HG03064 (cell line): ENCODE measurements around the gene TEAD1.

Source experiments
- ATAC-seq: cut with Tn5 transposase; IDR thresholded peaks from one replicate; pipeline ENCODE4 v1.9.1; 2021; ENCODE audit warnings: low read depth; ENCODE audit not compliant: unreplicated experiment

The TEAD1 gene

GRCh38 chr11:12803086-12803826 is 129.0 kb downstream of the TEAD1 start:
- ATAC-seq, result no peak

DNA sequence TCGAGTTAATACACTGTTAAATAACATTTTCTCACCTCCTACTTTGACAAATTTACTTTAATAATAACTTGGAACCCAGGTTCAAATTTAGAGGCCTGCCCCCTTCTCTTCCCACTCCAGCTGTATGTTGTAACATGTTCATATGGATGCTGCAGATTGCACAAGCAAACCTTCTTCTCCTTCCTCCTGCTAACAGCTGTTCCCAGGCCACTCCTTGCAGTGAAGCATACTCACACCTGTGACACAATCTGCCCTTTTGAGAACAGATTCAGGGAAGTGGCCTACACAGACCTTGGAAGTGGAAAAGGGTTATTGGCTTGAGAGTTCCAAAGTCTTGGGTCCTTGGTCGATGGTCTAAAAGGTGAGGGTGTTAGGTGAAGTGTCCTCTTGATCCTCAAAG is 131.9 kb downstream of the TEAD1 start:
- no peak for ATAC-seq

GRCh38 chr11:12807621-12808020 is 133.4 kb downstream of the TEAD1 start:
- no peak for ATAC-seq

- ATAC-seq, result no peak
Measured at GRCh38 chr11:12808519-12808918, 134.3 kb downstream of the TEAD1 start.

- ATAC-seq, result no peak
Measured at GRCh38 chr11:12809364-12809763, 135.1 kb downstream of the TEAD1 start.

DNA sequence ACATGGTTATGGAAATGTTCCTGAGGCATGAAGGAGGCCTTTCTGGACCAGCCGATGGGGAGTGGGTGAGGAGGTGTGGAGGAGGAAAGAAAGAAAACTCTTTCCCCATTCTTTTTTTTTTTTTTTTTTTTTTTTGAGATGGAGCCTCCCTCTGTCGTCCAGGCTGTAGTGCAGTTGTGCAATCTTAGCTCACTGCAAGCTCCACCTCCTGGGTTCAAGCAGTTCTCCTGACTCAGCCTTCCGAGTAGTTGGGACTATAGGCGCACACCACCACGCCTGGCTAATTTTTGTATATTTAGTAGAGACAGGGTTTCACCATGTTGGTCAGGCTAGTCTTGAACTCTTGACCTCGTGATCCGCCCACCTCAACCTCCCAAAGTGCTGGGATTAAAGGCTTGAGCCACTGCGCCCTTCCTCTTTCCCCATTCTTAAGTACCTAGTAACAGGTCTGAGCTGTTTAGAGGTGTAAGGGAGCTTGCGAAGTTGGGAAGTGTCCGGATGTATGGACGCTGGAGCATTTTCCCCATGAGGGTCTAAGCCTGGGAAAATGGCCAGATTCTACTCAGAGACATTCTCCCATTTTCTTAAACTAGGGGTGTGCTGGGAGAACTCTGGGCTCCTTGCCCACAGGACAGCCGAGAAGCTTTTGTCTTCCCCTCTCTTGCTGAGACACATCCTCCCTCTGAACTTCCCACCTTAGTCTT is 135.8 kb downstream of the TEAD1 start:
- ATAC-seq, result no peak

GRCh38 chr11:12810568-12810894 is 136.3 kb downstream of the TEAD1 start:
- ATAC-seq, result no peak

DNA sequence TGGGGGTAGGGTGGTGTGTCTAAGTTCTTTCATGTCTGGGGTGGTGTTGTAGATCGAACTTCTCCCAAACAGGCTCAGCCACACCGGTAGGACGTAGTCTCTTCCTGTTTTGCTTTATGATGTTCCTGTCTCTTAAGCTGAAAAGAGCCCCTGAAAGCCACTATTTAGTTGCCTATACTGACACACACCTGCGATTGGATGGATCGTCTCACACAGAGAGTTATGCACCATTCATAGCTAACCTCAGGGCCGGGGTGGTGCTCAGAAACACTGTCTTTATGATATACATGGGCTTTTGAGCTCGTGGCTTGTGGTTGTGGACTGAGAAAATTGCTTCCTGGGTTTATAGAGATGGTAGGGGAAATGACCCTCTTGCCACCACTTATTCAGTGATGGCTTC is 137.6 kb downstream of the TEAD1 start:
- no peak for ATAC-seq

DNA sequence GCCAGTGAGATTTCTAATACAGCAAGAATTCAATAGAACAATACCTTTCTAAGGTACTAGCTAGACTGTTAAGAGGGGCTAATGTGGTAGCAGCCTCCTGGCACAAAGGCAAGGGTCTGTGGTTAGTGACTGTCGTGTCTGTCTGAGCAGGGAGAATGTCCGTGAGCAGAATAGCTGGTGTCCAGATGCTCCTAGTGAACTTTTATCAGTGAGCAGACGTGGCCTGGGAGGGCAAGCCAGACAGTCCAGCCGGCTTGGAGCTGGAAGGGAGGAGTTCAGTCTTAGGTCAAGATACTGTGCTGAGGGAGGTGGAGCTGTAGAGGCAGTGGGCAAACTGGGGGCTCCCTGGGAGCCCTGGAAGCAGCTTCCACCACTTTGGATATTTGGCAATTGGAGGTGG is 138.6 kb downstream of the TEAD1 start:
- ATAC-seq, result no peak

DNA sequence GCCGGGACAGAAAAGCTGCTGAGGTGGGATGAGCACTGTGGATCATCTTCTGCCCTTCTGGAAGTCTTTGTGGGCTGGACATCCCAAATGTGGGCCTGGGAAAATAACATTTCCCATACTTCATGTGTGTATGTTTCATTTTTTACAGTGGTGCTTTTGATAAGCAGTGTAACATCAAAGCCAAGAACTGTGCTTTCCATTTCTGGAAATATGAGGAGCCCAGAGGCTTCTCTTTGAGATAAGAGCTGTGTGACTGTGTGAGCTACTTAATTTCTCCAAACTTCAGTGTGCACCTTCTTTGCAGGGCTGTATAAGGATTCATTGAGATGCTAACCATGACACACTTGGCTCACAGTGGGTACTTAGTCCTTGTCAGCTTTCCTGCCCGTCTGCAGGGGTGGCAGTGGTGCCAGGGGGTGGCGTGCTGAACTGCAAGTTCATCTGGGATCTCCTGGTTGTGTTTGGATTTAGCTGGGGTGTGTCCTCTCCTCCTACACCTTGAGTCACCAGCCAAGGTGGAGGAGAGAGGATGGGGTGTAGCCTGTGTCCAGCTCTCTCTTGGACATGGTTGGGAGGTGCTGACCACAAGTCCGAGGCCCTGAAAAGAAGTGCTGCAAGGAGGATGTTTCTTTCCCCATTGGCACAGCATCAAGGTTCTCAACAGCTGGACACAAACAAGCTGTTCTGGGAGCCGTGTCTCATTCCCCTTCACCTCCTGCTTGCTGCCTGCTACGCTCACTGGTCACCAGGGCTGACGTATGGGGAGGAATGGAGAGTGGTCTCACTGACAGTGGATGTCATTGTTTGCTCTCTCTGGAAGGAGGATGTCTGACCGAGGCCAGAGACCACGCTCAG is 139.4 kb downstream of the TEAD1 start:
- no peak for ATAC-seq

DNA sequence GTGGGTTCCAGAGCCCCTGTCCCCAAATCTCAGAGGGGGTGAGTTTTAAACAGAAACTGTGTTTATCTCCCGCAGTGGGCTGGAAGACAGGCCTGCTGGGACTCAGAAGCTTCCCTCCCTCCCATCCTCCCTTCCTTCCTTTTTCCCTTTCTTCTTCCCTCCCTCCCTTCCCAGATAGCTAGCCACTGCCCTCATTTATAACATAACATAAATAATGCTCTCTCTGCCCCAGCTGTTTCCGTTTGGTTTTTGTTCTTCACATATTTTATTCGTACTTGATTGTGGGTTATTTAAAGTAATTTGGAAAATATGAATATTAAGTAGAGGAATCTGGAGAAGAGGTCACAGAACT is 140.9 kb downstream of the TEAD1 start:
- no peak for ATAC-seq

GRCh38 chr11:12815931-12816494 is 141.8 kb downstream of the TEAD1 start:
- ATAC-seq, result no peak

DNA sequence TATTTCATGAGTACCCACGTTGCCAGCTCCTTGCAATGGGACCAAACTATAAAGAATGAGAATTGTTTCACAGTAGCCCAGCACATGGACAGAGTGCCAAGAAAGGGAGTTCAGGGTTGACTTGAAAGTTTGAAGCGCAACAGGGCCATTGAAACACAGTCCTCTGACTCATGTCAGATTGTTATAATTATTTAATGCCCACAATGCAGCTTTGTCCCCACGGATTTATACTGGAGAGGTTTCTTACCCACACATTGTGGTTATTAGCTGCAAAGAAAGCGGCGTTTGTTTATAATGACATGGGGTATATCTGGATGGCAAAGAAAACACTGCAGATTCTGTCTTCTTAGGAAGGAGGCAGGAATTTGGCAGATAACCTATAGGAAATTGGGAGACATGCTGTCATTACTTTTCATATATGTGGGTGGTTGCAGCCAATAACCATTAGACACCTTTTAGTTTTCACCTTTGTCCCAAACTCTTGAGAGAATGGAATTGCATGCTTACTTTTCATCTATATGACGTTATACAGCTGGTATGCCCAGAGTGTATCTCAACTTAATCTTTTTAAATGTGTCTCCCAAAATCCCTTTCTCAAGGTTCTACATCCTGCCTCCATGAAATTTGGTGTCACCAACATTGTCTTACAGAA is 143.6 kb downstream of the TEAD1 start:
- no peak for ATAC-seq

GRCh38 chr11:12818333-12819015 is 144.3 kb downstream of the TEAD1 start:
- ATAC-seq, result no peak

DNA sequence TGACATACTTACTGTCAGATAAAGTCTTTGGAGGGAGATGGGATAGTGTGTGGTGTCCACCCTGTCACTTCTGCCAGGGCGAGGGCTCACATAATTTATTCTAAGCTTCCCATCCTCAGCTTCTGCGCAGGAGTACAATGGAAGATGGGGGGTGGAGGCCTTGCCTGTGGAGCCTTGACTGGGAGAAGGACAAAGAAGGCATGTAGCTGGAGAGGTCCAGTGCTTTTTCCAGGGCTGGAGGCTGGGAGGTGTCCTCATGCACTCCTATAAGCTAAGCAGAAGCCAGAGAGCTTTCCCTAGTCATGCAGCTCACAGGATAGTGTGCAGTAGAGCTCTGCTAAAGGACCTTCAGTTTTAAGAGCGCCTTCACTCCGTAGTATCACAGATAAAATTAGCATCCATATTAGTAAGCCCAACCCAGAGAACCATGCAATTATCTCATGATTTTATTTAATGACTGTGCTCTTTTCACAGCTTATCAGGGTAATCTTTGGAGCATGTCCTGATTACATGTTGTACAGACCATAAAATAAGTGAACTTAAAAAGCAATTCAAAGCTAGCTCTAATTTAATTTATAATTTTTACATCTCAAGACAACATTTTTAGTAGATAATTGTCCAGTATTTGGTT is 148.3 kb downstream of the TEAD1 start:
- ATAC-seq, result no peak

DNA sequence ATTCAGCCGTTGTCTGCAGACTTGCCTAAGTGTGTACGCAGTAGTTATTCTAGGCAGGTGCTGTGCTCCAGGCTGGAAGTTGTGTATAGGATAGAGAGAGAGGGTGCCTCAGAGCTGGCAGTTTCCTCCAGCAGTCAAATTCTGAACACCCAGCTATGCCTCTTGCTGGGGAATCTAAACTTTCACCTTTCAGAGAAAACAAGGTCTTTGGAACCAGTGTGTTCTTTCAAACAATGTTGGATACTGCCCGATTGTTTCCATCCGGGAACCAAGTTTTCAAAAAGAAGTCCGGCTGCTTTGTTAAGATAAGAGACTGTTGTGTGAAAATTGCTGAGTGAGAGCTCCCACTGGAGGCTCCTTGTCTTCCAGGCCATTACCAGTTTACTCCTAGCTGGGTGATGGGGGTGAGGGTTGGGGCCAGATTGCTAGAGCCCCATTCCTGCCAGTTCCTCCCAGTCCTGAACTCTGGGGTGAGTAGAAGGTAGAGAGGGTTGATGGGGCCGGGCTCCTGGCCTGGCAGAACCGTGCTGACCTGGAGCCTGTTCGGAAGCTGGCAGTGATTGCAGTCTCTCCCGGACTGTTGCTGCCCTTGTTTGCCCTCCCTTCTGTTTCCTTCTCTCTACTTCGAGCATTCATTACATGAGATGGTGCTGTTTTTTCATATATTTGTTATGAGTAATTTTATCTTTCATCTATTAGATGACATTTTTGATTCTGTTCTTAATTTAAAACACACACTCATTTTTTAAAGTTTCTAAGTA is 150.2 kb downstream of the TEAD1 start:
- no peak for ATAC-seq

GRCh38 chr11:12826441-12826840 is 152.2 kb downstream of the TEAD1 start:
- ATAC-seq, result no peak

GRCh38 chr11:12827369-12827768 is 153.1 kb downstream of the TEAD1 start:
- ATAC-seq, result no peak
